ENCODE data around the gene CDCA3. TPM values are rescaled to one million over a fixed set of nuclear protein-coding genes. Genes with fewer than 3 reads are reported as not detected.
A peak's percentile ranks its signal among the peaks of the same experiment; 100 is the strongest.

Gene CDCA3
- total and polyA plus RNA-seq, 2 of the 13 experiments (the other 11 are each of a cell fraction or from before 2014, with no cell fraction given), result 32.7 to 56.5 TPM

DNA sequence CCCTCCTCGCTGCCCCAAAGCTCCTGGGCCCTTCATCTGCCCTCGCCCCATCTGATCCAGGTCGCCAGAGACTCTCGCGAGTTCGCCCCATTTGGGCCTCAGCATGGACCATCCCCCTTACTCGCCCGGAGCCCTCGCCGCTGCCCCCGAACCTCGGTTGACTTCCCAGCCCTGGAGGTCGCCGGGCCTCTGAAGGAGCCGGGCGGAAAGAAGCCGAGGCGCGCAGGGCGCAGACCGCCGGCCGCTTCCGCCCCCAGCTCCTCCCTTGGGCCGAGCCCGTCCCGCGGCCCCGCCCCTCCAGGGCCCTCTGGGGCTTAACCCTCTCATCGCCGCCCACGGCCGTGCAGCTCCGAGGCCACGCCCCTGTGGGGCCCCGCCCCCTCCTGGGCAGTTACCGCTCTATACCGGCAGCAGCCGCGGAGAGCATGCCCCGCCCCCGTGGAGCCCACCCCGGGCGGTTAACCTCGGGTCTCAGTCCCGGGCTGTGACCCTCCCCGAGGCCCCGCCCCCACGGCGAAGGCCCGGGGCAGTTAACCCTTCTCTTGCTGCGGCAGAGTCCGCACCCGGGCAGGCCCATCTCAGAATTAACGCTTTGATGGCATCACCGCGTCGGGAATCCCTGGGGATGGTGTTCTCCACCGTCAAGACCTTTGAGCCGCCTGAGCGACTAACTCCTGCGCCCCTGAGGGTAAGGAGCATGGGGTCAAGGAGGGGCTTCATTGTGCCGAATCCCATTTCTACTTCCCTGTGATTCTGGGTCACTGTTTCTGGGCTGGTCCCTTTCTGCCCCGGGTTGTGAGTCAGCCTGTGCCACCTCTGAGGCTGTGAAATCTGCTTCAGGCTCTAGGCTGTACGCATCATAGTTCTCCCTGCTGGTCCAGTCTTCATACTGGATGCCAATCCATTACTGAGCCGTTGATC is 22.3 kb upstream of the CDCA3 start, which contains the start of gene SPSB2 (continued):
- TF ChIP-seq KLF15 (CRISPR knock-in tag; IDR thresholded peaks at IDR 0.05; ENCODE audit: borderline replicate concordance), result 0 out of 2 replicates have a peak, but pooled peaks have one; percentile 1
- TF ChIP-seq ZNF605 (CRISPR knock-in tag; IDR thresholded peaks at IDR 0.05), result peak; percentile 49; the same call in 1 of the 2 replicates
- TF ChIP-seq BCL6 (CRISPR knock-in tag; IDR thresholded peaks at IDR 0.05), result 0 out of 2 replicates have a peak, but pooled peaks have one; percentile 40
- peak; percentile 37; the same call in 1 of the 2 replicates for TF ChIP-seq NR2C2 (CRISPR knock-in tag; IDR thresholded peaks at IDR 0.05; ENCODE audit: borderline replicate concordance)
- no peak for TF ChIP-seq HMGA1 (CRISPR knock-in tag; conservative IDR thresholded peaks at IDR 0.05)
- TF ChIP-seq CCDC6 (CRISPR knock-in tag; IDR thresholded peaks at IDR 0.05), result no peak
- TF ChIP-seq, protein P1, sequence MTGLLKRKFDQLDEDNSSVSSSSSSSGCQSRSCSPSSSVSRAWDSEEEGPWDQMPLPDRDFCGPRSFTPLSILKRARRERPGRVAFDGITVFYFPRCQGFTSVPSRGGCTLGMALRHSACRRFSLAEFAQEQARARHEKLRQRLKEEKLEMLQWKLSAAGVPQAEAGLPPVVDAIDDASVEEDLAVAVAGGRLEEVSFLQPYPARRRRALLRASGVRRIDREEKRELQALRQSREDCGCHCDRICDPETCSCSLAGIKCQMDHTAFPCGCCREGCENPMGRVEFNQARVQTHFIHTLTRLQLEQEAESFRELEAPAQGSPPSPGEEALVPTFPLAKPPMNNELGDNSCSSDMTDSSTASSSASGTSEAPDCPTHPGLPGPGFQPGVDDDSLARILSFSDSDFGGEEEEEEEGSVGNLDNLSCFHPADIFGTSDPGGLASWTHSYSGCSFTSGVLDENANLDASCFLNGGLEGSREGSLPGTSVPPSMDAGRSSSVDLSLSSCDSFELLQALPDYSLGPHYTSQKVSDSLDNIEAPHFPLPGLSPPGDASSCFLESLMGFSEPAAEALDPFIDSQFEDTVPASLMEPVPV (CRISPR knock-in tag; IDR thresholded peaks at IDR 0.05), result peak; percentile 55; the same call in 1 of the 2 replicates
- TF ChIP-seq RBFOX2 (IDR thresholded peaks at IDR 0.05; ENCODE audit: low read depth, low read length), result peak; percentile 84
- peak; percentile 61 for TF ChIP-seq ETV5 (CRISPR knock-in tag; IDR thresholded peaks at IDR 0.05; ENCODE audit: borderline replicate concordance)
- TF ChIP-seq FOXC1 (CRISPR knock-in tag; IDR thresholded peaks at IDR 0.05; ENCODE audit: borderline replicate concordance), result peak; percentile 85
- peak; percentile 34; the same call in 1 of the 2 replicates for TF ChIP-seq FOXA3 (CRISPR knock-in tag; IDR thresholded peaks at IDR 0.05)
- TF ChIP-seq, protein P2, sequence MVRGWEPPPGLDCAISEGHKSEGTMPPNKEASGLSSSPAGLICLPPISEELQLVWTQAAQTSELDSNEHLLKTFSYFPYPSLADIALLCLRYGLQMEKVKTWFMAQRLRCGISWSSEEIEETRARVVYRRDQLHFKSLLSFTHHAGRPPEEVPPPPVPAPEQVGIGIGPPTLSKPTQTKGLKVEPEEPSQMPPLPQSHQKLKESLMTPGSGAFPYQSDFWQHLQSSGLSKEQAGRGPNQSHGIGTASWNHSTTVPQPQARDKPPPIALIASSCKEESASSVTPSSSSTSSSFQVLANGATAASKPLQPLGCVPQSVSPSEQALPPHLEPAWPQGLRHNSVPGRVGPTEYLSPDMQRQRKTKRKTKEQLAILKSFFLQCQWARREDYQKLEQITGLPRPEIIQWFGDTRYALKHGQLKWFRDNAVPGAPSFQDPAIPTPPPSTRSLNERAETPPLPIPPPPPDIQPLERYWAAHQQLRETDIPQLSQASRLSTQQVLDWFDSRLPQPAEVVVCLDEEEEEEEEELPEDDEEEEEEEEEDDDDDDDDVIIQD (CRISPR knock-in tag; IDR thresholded peaks at IDR 0.05; ENCODE audit: low read depth), result peak; percentile 64; the same call in 1 of the 2 replicates
- peak; percentile 52; the same call in 1 of the 2 replicates for TF ChIP-seq ZNF235 (CRISPR knock-in tag; IDR thresholded peaks at IDR 0.05; ENCODE audit: borderline replicate concordance)
- TF ChIP-seq GABPA (IDR thresholded peaks at IDR 0.05; ENCODE audit: low read depth, low read length), result no peak
- TF ChIP-seq GABPA (CRISPR knock-in tag; IDR thresholded peaks at IDR 0.05; ENCODE audit: low read depth), result peak; percentile 61
- peak; percentile 36; the same call in 1 of the 2 replicates for TF ChIP-seq SOX5 (CRISPR knock-in tag; IDR thresholded peaks at IDR 0.05; ENCODE audit: borderline replicate concordance)
- TF ChIP-seq ZNF234 (CRISPR knock-in tag; conservative IDR thresholded peaks at IDR 0.05), result no peak
- peak; percentile 63; the same call in 1 of the 2 replicates for TF ChIP-seq SP1 (IDR thresholded peaks at IDR 0.05)
- peak; percentile 98 for TF ChIP-seq SP1 (CRISPR knock-in tag; IDR thresholded peaks at IDR 0.05)
- peak; percentile 13 for TF ChIP-seq MED8 (CRISPR knock-in tag; IDR thresholded peaks at IDR 0.05; ENCODE audit: insufficient replicate concordance)
- TF ChIP-seq YY1 (IDR thresholded peaks at IDR 0.05; ENCODE audit: insufficient read depth, insufficient replicate concordance, low read depth, low read length), result peak; percentile 66
- TF ChIP-seq ZBTB7B (CRISPR knock-in tag; IDR thresholded peaks at IDR 0.05), result peak; percentile 60; the same call in 1 of the 2 replicates
- TF ChIP-seq ZFY (CRISPR knock-in tag; IDR thresholded peaks at IDR 0.05), result peak; percentile 61
- TF ChIP-seq, protein P3, sequence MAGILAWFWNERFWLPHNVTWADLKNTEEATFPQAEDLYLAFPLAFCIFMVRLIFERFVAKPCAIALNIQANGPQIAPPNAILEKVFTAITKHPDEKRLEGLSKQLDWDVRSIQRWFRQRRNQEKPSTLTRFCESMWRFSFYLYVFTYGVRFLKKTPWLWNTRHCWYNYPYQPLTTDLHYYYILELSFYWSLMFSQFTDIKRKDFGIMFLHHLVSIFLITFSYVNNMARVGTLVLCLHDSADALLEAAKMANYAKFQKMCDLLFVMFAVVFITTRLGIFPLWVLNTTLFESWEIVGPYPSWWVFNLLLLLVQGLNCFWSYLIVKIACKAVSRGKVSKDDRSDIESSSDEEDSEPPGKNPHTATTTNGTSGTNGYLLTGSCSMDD (CRISPR knock-in tag; IDR thresholded peaks at IDR 0.05), result no peak
- TF ChIP-seq ZNF251 (CRISPR knock-in tag; IDR thresholded peaks at IDR 0.05), result no peak

All from HepG2 (cell line).